Karpas-422 (cell line): ENCODE measurements around the gene ZNF785. TPM values are rescaled to one million over a fixed set of nuclear protein-coding genes. Genes with fewer than 3 reads are reported as not detected.

Source experiments
- DNase-seq: peaks from one replicate; pipeline ENCODE4 v3.0.0-alpha.2; 2015
- H2AFZ ChIP-seq: fragments of 200-600 bp; sonication (generic); 2 replicates; pipeline ENCODE4 v1.6.1; 2014; ENCODE audit warnings: antibody characterized with exemption, low read length, mixed read lengths
- H3K27ac ChIP-seq: fragments of 200-600 bp; sonication (generic); 2 replicates; pipeline ENCODE4 v1.5.1; 2014; ENCODE audit warnings: mild to moderate bottlenecking, low read length, moderate library complexity
- H3K27me3 ChIP-seq: fragments of 200-600 bp; sonication (generic); 2 replicates; pipeline ENCODE4 v1.6.1; 2014; ENCODE audit warnings: low read length, mixed read lengths
- H3K36me3 ChIP-seq: fragments of 200-600 bp; sonication (generic); 2 replicates; pipeline ENCODE4 v1.6.1; 2014; ENCODE audit warnings: low read length, mixed read lengths; ENCODE audit not compliant: insufficient read depth
- H3K4me1 ChIP-seq: fragments of 200-600 bp; sonication (generic); 2 replicates; pipeline ENCODE4 v1.6.1; 2014; ENCODE audit warnings: mild to moderate bottlenecking, low read length, mixed read lengths
- H3K4me2 ChIP-seq: fragments of 200-600 bp; sonication (generic); 2 replicates; pipeline ENCODE4 v1.6.1; 2014; ENCODE audit warnings: low read length, low read depth, mild to moderate bottlenecking; ENCODE audit not compliant: poor library complexity, severe bottlenecking
- H3K4me3 ChIP-seq: fragments of 200-600 bp; sonication (generic); 2 replicates; pipeline ENCODE4 v1.5.1; 2014; ENCODE audit warnings: mild to moderate bottlenecking, antibody characterized with exemption, low read length, mixed read lengths
- H3K79me2 ChIP-seq: fragments of 200-600 bp; sonication (generic); 2 replicates; pipeline ENCODE4 v1.6.1; 2014; ENCODE audit warnings: mild to moderate bottlenecking, low read length, mixed read lengths
- H3K9ac ChIP-seq: fragments of 200-600 bp; sonication (generic); 2 replicates; pipeline ENCODE4 v1.6.0; 2014; ENCODE audit warnings: low read length
- H3K9me2 ChIP-seq: fragments of 200-600 bp; sonication (generic), shearing (Covaris generic); replicated peaks from 2 replicates; pipeline ENCODE4 v1.6.0; 2014; ENCODE audit warnings: mild to moderate bottlenecking, low read length, moderate library complexity; ENCODE audit not compliant: insufficient read depth
- H3K9me3 ChIP-seq: fragments of 300-700, 200-600 bp; sonication (generic); 2 replicates; pipeline ENCODE4 v1.6.1; 2014; ENCODE audit warnings: low read length, mixed read lengths
- H4K20me1 ChIP-seq: fragments of 200-600 bp; sonication (generic); 2 replicates; pipeline ENCODE4 v1.6.1; 2014; ENCODE audit warnings: mild to moderate bottlenecking, antibody characterized with exemption, low read length, low read depth; ENCODE audit not compliant: insufficient read depth
- total RNA-seq: library from RNA; depleted of rRNA; stranded (reverse); fragments of >200 nt; shearing (Covaris generic); gene quantifications from 2 replicates; pipeline ENCODE4 v1.2.3, GENCODE V29; 2014; ENCODE audit warnings: low replicate concordance

The ZNF785 gene
- total RNA-seq, 1 experiment from 2014 or later: 20.8 TPM

GRCh38 chr16:30621765-30622164 is 36.3 kb upstream of the ZNF785 start:
- no peaks in the 10 kb centered on the region for H3K36me3 ChIP-seq
- H3K9ac ChIP-seq: peak overlapping the region; percentile 56
- no peaks in the 10 kb centered on the region for H3K79me2 ChIP-seq
- peak overlapping the region; percentile 75 for H3K4me2 ChIP-seq
- H3K4me3 ChIP-seq: peak overlapping the region; percentile 60
- H3K9me3 ChIP-seq: no peaks in the 10 kb centered on the region; the same call in 1 of the 2 replicates
- DNase-seq: no peak
- no peaks in the 10 kb centered on the region for H4K20me1 ChIP-seq
- H2AFZ ChIP-seq: no peak overlapping the region
- no peaks in the 10 kb centered on the region for H3K27me3 ChIP-seq
- H3K9me2 ChIP-seq: no peaks in the 10 kb centered on the region
- H3K4me1 ChIP-seq: peaks cover 45% of the 10 kb centered on the region
- H3K27ac ChIP-seq: peak overlapping the region; percentile 91

- H3K27me3 ChIP-seq: no peaks in the 10 kb centered on the region
- DNase-seq: peak; percentile 49
- H3K9me2 ChIP-seq: no peaks in the 10 kb centered on the region
- H3K36me3 ChIP-seq: no peaks in the 10 kb centered on the region
- H3K27ac ChIP-seq: peak overlapping the region; percentile 91
- H2AFZ ChIP-seq: peak overlapping the region; percentile 22; the same call in 1 of the 2 replicates
- H4K20me1 ChIP-seq: no peaks in the 10 kb centered on the region
- H3K4me1 ChIP-seq: peaks cover 49% of the 10 kb centered on the region
- no peak overlapping the region for H3K4me3 ChIP-seq
- H3K9me3 ChIP-seq: no peaks in the 10 kb centered on the region; the same call in 1 of the 2 replicates
- H3K9ac ChIP-seq: no peak overlapping the region
- no peaks in the 10 kb centered on the region for H3K79me2 ChIP-seq
- no peak overlapping the region for H3K4me2 ChIP-seq
Measured at GRCh38 chr16:30620169-30620568, 34.7 kb upstream of the ZNF785 start.

- Histone ChIP-seq H3K36me3 (no peaks in the 10 kb centered on the region), H3K27ac (peak overlapping the region; percentile 91), H2AFZ (peak overlapping the region; percentile 95), H3K9me2 (no peaks in the 10 kb centered on the region), H3K4me1 (peaks cover 52% of the 10 kb centered on the region), H3K79me2 (no peaks in the 10 kb centered on the region), H3K4me3 (no peak overlapping the region), H3K27me3 (no peaks in the 10 kb centered on the region), H4K20me1 (no peaks in the 10 kb centered on the region), H3K9me3 (no peaks in the 10 kb centered on the region; the same call in 1 of the 2 replicates), H3K4me2 (no peak overlapping the region), H3K9ac (no peak overlapping the region)
- DNase-seq: no peak
Measured at GRCh38 chr16:30619638-30620037, 34.1 kb upstream of the ZNF785 start.

DNA sequence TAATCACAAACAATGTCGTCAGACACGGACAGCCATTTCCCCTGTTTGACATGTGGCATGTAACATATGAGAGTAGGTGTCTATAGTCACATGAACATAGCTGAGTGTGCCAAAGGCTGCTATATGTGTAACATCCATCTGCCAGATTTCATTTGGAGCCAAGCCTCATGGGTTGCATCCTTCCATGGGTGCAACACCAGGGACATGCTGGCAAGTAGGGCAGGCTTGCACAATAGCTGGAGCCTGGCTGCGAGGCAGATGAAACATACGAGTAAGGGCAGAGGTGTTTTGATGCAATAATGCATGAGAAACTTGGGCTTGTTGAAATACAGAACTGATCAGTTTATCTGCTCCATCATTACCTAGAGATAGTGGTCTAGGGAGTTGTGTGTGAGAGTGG is 33.7 kb upstream of the ZNF785 start:
- H3K4me1 ChIP-seq: peaks cover 55% of the 10 kb centered on the region
- no peaks in the 10 kb centered on the region for H3K79me2 ChIP-seq
- H3K4me2 ChIP-seq: peak overlapping the region; percentile 6
- H4K20me1 ChIP-seq: no peaks in the 10 kb centered on the region
- no peaks in the 10 kb centered on the region for H3K9me2 ChIP-seq
- H3K27ac ChIP-seq: peak overlapping the region; percentile 91
- no peaks in the 10 kb centered on the region; the same call in 1 of the 2 replicates for H3K9me3 ChIP-seq
- no peak overlapping the region for H3K4me3 ChIP-seq
- no peaks in the 10 kb centered on the region for H3K27me3 ChIP-seq
- no peak for DNase-seq
- peak overlapping the region; percentile 95 for H2AFZ ChIP-seq
- no peaks in the 10 kb centered on the region for H3K36me3 ChIP-seq
- H3K9ac ChIP-seq: no peak overlapping the region

GRCh38 chr16:30615358-30616091 is 30.0 kb upstream of the ZNF785 start:
- Histone ChIP-seq H3K36me3 (no peaks in the 10 kb centered on the region), H3K9me2 (no peaks in the 10 kb centered on the region), H3K79me2 (no peaks in the 10 kb centered on the region), H2AFZ (no peak overlapping the region), H4K20me1 (no peaks in the 10 kb centered on the region), H3K4me1 (peaks cover 35% of the 10 kb centered on the region), H3K9me3 (no peaks in the 10 kb centered on the region), H3K9ac (peak overlapping the region; percentile 36), H3K27me3 (no peaks in the 10 kb centered on the region), H3K4me2 (peak overlapping the region; percentile 15), H3K27ac (peak overlapping the region; percentile 72), H3K4me3 (no peak overlapping the region)
- DNase-seq: peak; percentile 96

- Histone ChIP-seq H3K27ac (peak within 1 kb of the TSS; percentile 76), H3K9me2 (no peaks in the 10 kb centered on the region), H3K4me1 (peaks cover 28% of the 10 kb centered on the region), H2AFZ (peak within 1 kb of the TSS; percentile 88), H4K20me1 (no peaks in the 10 kb centered on the region), H3K9me3 (no peaks in the 10 kb centered on the region), H3K9ac (peak within 1 kb of the TSS; percentile 97), H3K79me2 (peaks cover 26% of the 10 kb centered on the region), H3K27me3 (no peaks in the 10 kb centered on the region), H3K4me3 (peak within 1 kb of the TSS; percentile 85), H3K36me3 (0 out of 2 replicates have a peak, but pooled peaks cover 3% of the 10 kb centered on the region), H3K4me2 (peak within 1 kb of the TSS; percentile 79)
- DNase-seq: peak; percentile 99
Measured at GRCh38 chr16:30609926-30610839, 24.7 kb upstream of the ZNF785 start, which contains the start of gene ZNF689. Gene ZNF689 (minus strand): TSS chr16:30610389. CDS start chr16:30610041, 348 bp downstream.

DNA sequence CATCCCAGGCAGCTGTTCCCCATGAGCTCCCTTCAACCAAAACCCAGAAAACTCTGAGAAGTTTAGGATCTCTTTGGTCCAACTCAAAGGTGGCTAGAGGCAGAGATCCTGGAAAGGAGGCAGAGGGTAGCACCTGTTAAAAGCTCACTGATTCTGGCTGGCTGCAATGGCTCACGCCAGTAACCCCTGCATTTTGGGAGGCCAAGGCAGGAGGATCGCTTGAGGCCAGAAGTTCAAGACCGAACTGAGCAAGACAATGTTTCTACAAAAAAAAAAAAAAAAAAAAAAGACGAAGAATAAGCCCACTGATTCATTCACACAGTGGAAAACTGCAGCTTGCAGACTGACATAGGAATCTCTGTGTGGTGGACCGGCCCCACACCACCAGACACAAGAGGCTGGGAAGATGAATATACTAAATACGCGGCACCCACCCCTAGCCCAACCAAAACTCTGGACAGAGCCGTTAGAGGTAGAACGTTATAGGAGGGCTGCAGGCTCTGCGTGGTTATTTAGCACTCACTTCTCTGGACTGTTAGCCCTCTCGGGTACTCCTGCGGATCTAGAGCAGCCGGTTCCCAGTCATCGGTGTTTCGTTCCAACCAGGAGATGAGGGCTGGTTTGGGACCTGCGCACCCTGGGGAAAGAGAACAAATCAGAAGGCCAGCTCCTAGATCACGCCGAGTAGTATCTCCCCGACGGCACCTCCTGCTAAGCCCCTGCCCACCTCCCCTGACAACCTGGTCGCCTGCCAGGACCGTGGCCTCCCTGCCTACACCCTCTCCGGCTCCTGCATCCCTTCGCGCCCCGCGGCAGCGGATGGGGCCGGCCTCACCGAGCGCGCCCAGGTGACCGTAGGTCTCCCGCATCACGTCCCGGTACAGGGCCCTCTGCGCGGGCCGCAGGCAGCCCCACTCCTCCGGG is 23.8 kb upstream of the ZNF785 start:
- peak; percentile 81 for DNase-seq
- Histone ChIP-seq H3K79me2 (peaks cover 26% of the 10 kb centered on the region), H4K20me1 (no peaks in the 10 kb centered on the region), H2AFZ (peak overlapping the region; percentile 88), H3K9me3 (no peaks in the 10 kb centered on the region), H3K4me2 (peak overlapping the region; percentile 79), H3K9me2 (no peaks in the 10 kb centered on the region), H3K27me3 (no peaks in the 10 kb centered on the region), H3K9ac (peak overlapping the region; percentile 97), H3K4me3 (peak overlapping the region; percentile 85), H3K36me3 (0 out of 2 replicates have a peak, but pooled peaks cover 3% of the 10 kb centered on the region), H3K27ac (peak overlapping the region; percentile 76), H3K4me1 (peaks cover 23% of the 10 kb centered on the region)
